ENCODE data around the gene TAGAP.
"Not testable (repeated sequence)": the region's sequence is repeated elsewhere in the genome, so short reads cannot be mapped to it uniquely, and the experiment has no call there.

The TAGAP gene

GRCh38 chr6:159010037-159010612 lies 34.7 kb downstream of the TAGAP start:
- DNase-seq (ENCODE audit: low read depth): not testable (repeated sequence)

DNA sequence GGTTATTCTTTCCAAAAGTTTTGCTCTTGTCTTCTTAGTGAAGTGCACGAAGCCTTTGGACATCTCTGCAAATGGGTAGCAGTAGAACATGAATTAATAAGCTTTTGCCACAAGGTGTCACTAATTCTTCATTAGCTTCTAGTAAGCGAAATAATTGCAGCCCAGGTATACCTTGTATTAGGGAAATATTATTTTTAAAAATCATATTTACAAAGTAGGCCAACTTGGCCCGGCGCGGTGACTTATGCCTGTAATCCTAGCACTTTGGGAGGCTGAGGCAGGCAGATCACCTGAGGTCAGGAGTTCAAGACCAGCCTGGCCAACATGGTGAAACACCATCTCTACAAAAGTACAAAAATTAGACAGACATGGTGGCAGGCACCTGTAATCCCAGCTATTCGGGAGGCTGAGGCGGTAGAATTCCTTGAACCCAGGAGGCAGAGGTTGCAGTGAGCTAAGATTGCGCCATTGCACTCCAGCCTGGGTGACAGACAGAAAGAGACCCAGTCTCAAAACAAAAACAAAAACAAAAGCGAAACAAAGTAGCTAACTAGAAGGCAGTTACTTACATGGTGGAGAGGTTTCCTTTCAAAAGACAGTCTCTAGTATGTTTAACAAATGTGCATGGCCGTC lies 36.0 kb downstream of the TAGAP start:
- no peak for DNase-seq (ENCODE audit: low read depth)

DNA sequence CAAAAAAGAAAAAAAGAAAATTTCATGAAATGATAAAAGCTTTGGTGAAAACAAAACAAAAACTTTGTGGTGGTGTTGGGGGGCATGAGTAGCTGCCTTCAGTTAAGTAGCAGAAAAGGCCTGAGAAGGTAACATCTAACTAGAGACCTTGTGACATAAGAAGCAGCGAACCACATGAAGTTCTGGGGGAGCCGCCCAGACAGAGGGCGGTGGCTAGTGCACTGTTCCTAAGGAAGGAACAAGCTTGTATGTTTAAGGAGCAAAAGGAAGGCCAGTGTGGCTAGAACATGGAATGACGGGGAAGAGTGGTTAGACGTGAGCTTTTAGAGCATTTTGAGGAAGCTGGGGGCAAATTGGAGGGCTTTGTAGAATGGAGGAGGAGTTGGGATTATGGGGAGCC lies 37.3 kb downstream of the TAGAP start:
- no peak for DNase-seq (ENCODE audit: low read depth)

DNA sequence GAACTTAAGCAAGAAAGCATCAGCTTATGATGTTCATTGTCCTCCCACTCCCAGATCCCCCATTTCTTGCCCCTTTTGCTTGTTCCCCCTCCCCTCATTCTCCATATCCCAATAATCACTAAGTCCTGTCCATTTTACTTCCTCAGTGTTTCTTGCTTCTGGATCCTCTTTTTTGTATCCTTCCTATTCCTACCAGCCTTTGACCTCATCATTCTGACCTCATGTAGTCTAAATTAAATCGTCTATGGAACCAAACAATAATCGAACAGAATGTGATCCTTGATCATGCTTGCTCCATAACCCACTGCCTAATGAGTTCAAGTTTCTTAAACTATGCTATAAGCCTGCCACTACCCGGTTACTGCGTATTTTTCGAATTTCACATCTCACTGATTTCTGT lies 39.4 kb downstream of the TAGAP start:
- no peak for DNase-seq (ENCODE audit: low read depth)

DNA sequence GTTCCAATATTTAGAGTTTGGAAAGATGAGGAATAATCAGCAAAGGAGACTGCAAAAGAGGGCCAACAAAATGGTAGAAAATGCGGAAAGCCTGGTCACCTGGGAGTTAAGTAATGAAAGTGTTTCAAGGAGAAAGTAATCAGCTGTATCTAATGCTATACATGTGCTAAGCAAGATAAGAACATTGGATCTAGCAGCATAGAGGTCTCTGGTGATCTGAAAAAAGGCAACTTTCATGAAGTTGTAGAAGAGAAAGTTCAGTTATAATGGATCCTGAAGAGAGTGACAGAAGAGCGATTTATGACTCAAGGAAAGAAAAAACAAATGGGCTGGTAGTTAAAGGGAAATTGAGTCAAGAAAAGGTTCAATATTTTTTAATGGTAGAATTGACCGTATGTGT lies 40.2 kb downstream of the TAGAP start:
- no peak for DNase-seq (ENCODE audit: low read depth)

GRCh38 chr6:159002432-159003155 lies 42.2 kb downstream of the TAGAP start:
- DNase-seq (ENCODE audit: low read depth): no peak

DNA sequence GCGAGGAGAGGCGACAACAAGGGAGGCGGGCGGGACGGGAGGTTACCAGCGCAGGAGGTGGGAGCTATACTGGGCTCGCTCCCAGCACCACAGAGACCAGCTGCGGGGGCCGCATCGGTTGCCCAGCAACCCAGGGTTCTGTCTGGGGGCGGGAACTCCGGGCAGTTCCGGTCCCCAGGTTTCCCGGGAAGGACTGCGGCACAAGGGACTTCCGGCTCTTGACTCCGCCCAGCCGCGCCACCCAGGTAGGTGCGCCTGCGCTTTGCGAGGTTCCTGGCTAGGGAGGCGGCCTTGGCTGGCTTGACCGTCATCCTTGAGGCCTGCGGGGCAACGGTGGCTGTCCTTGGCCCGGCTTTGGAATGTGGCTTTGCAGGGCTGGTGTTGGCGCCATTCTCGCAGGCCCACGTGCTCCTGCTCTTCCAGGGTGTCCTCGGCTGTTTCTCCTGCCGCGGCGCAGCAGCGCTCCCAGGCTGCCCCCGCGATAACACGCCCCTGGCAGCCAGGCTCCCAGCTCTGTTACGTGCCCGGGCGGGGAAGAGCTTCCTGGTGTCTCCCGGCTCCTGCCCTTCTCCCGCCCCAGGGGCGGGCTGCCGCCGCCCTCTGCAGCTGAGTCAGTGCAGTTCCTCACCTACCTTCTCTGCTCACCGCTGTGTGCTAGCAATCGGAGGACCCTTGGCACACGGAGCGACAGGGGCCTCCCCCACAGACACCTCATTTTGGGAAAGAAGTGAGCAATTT lies 45.0 kb downstream of the TAGAP start, which contains the start of gene RSPH3:
Gene RSPH3 (minus strand): TSS at position 537 of the 738 bp plus-strand sequence. CDS start 652 bp downstream, outside the sequence.
- DNase-seq (ENCODE audit: low read depth): peak; percentile 79

GRCh38 chr6:158999154-158999665 lies 45.6 kb downstream of the TAGAP start:
- no peak for DNase-seq (ENCODE audit: low read depth)

DNA sequence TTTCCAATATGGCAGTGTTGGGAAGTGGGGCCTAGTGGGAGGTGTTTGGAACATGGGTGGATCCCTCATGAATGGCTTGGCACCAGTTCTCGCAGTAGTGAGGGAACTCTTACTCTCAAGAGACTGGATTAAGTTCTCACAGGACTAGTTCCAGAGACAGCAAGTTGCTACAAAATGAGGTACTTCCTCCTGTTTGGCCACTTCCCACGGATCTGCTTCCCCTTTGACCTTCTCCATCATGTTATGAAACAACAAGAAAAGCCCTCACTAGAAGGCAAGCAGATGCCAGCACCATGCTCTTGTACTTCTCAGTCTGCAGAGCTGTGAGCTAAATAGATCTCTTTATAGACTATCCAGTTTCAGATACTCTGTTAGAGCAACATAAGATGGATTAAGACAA lies 47.9 kb downstream of the TAGAP start:
- no peak for DNase-seq (ENCODE audit: low read depth)

DNA sequence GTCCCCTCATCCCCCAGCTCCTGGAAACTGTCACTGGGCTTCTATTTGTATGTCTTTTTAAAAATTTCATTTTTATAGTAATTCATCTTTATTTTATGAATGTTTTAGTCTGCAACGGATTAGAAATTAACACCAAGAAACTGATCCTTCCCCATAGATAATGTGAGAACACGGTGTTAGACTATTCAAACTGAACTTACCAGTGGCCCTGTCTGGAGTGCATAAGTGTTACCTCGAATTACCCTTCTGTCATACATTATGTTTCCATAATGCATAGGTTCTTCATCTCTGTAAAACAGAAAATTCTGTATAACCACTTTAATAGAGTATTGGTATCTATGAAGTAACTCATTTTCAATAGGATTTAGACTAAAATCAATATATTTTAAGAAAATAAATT lies 51.2 kb downstream of the TAGAP start:
- no peak for DNase-seq (ENCODE audit: low read depth)

DNA sequence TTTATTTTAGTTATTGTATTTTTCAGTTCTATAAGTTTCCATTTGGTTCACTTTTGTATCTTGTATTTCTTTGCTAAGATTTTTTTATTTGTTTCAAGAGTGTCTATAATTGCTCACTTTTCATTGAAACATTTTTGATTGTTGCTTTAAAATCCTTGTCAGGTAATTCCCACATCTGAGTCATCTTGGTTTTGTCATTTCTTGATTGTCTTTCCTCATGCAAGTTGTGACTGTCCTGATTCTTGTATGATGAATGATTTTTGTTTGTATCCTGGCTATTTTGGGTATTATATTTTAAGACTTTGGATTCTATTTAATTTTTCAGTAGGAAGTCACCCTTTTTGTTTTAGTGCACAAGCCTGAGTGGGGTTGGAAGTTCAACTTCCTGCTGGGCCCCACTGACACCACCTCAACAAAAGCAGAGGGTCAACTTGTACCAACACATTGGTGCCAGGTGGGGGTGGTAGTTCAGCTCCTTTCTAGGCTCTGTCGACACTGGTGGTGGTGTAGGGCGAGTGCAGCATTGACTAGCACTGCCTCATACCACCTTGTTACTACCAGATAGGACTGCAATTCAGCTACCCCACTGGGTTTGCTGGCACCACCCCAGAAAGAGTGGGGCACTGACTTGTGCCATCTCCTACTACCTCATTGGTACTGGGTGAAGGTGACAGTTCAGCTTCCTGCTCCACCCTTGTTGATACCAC lies 53.6 kb downstream of the TAGAP start:
- no peak for DNase-seq (ENCODE audit: low read depth)

DNA sequence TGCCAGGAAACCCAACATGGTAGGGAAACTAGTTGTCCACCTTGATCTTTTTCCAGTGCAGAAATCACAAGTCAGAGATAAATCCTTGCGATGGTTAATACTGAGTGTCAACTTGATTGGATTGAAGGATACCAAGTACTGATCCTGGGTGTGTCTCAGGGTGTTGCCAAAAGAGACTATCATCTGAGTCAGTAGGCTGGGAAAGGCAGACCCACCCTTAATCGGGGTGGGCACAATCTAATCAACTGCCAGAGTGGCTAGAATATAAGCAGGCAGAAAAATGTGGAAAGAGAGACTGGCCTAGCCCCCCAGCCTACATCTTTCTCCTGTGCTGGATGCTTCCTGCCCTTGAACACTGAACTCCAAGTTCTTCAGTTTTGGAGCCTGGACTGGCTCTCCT lies 55.1 kb downstream of the TAGAP start:
- not testable (repeated sequence) for DNase-seq (ENCODE audit: low read depth)

GRCh38 chr6:158988477-158988876 lies 56.3 kb downstream of the TAGAP start:
- no peak for DNase-seq (ENCODE audit: low read depth)

DNA sequence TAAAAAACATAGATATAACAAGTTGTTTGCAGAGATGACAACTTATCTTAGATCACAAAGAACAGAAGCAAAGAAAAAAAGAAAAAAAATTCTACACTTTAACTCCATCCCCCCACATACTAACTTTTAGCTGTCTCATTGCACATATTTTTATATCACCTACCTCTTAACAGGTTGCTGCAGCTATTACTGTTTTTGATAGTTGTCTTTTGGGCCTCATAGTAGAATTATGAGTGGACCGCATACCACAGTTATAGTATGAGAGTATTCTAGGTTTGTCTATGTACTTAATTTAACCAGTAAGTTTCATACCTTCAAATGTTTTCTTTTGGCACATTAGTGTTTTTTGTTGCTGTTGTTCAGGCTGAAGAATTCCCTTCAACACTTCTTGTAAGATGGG lies 57.1 kb downstream of the TAGAP start:
- DNase-seq (ENCODE audit: low read depth): no peak

Data from stimulated activated CD8-positive, alpha-beta memory T cell treated with anti-CD3 and anti-CD28 coated beads, Interleukin-12 subunit alpha, Interleukin-12 subunit beta, amount 100 ng/mL, for 1 hour (primary cell).